Endothelial cell (in vitro differentiated cells): ENCODE results near the gene LRP6. TPM values are rescaled to one million over a fixed set of nuclear protein-coding genes. Genes with fewer than 3 reads are reported as not detected.

ENCODE experiments used
- DNase-seq: peaks from one replicate; pipeline ENCODE4 v3.0.0; 2021; ENCODE audit warnings: low spot score
- H3K27ac Mint-ChIP-seq: one replicate; pipeline ENCODE4 v1.8.0; 2021; ENCODE audit warnings: mixed read lengths, inconsistent platforms; ENCODE audit not compliant: unreplicated experiment
- H3K27me3 Mint-ChIP-seq: one replicate; pipeline ENCODE4 v1.8.0; 2021; ENCODE audit warnings: mild to moderate bottlenecking, moderate library complexity, mixed read lengths, inconsistent platforms; ENCODE audit not compliant: unreplicated experiment
- H3K36me3 Mint-ChIP-seq: one replicate; pipeline ENCODE4 v1.8.0; 2021; ENCODE audit warnings: mild to moderate bottlenecking, low read depth, mixed read lengths, inconsistent platforms; ENCODE audit not compliant: unreplicated experiment
- H3K4me1 Mint-ChIP-seq: one replicate; pipeline ENCODE4 v1.8.0; 2021; ENCODE audit warnings: mild to moderate bottlenecking, mixed read lengths, inconsistent platforms; ENCODE audit not compliant: unreplicated experiment
- H3K4me3 Mint-ChIP-seq: one replicate; pipeline ENCODE4 v1.8.0; 2021; ENCODE audit warnings: mild to moderate bottlenecking, mixed read lengths, inconsistent platforms; ENCODE audit not compliant: unreplicated experiment
- H3K9me3 Mint-ChIP-seq: one replicate; pipeline ENCODE4 v1.8.0; 2021; ENCODE audit warnings: mixed read lengths, inconsistent platforms; ENCODE audit not compliant: unreplicated experiment
- total RNA-seq: library from RNA; stranded (reverse); fragmentation: NEBNext Ultra II Directional; extraction: Animal tissue kit (Norgen Biotek cat#: 25700); gene quantifications from one replicate; pipeline ENCODE4 v1.2.1, GENCODE V29; 2021; ENCODE audit not compliant: unreplicated experiment
- TF ChIP-seq, protein P1 (sequence below): fragments of 200-600 bp; sonication (generic); IDR thresholded peaks from one replicate; pipeline ENCODE4 v1.5.0; 2021; ENCODE audit warnings: antibody characterized with exemption; ENCODE audit not compliant: unreplicated experiment

The LRP6 gene
- total RNA-seq, 1 donor from 2014 or later: 82.9 TPM

DNA sequence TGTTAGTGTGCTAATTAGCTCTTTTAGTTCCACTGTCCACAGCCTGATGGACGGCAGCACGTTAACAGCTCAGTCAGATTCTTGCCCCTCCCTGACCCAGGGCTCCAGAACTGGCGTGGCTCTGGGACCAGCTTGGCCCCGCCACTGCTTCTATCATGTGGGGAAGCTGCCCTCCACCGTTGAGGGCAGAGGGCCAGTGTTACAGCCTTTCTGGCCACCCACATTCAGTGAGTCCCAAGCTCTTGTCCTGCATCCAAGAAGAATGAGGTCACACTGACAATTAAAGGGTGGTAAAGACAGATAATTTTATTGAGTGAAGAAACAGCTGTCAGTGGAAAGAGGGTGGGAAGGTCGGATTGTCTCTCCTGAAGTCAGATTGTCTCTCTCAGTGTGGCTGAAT, 159.2 kb downstream of the LRP6 start:
- Mint-ChIP-seq H3K36me3 (peaks cover 31% of the 10 kb centered on the region), H3K4me1 (no peaks in the 10 kb centered on the region), H3K9me3 (peaks cover 6% of the 10 kb centered on the region), H3K4me3 (no peak overlapping the region), H3K27me3 (peaks cover 4% of the 10 kb centered on the region), H3K27ac (no peak overlapping the region)
- no peak for DNase-seq
- TF ChIP-seq, protein P1, sequence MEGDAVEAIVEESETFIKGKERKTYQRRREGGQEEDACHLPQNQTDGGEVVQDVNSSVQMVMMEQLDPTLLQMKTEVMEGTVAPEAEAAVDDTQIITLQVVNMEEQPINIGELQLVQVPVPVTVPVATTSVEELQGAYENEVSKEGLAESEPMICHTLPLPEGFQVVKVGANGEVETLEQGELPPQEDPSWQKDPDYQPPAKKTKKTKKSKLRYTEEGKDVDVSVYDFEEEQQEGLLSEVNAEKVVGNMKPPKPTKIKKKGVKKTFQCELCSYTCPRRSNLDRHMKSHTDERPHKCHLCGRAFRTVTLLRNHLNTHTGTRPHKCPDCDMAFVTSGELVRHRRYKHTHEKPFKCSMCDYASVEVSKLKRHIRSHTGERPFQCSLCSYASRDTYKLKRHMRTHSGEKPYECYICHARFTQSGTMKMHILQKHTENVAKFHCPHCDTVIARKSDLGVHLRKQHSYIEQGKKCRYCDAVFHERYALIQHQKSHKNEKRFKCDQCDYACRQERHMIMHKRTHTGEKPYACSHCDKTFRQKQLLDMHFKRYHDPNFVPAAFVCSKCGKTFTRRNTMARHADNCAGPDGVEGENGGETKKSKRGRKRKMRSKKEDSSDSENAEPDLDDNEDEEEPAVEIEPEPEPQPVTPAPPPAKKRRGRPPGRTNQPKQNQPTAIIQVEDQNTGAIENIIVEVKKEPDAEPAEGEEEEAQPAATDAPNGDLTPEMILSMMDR: no peak

DNA sequence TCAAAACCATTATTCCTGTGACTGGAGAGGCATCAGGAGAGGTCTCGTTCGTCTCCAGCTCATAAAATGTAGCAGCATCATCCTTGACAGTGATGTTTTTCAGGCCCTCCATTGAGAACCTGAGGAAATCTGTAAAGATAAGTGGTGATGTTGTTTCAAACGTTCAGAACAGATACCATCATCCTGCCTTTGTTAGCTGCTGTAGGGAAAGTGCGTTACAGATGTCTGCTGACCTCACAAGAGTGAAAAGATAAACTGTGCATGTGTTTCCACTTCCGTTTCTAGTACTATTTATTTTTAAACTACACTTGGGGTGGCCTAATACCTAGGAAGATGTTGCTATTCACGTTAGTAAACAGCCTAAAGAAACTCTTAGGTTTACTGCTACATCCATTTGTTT, 167.7 kb downstream of the LRP6 start:
- peak overlapping the region; percentile 67 for H3K27ac Mint-ChIP-seq
- H3K27me3 Mint-ChIP-seq: no peaks in the 10 kb centered on the region
- H3K36me3 Mint-ChIP-seq: peaks cover 11% of the 10 kb centered on the region
- H3K9me3 Mint-ChIP-seq: no peaks in the 10 kb centered on the region
- TF ChIP-seq, protein P1: no peak
- H3K4me1 Mint-ChIP-seq: peaks cover 46% of the 10 kb centered on the region
- no peak overlapping the region for H3K4me3 Mint-ChIP-seq
- no peak for DNase-seq

- no peaks in the 10 kb centered on the region for H3K27me3 Mint-ChIP-seq
- TF ChIP-seq, protein P1: no peak
- H3K4me3 Mint-ChIP-seq: peak overlapping the region; percentile 10
- no peaks in the 10 kb centered on the region for H3K9me3 Mint-ChIP-seq
- H3K4me1 Mint-ChIP-seq: peaks cover 46% of the 10 kb centered on the region
- peaks cover 11% of the 10 kb centered on the region for H3K36me3 Mint-ChIP-seq
- no peak for DNase-seq
- peak overlapping the region; percentile 67 for H3K27ac Mint-ChIP-seq
Measured at GRCh38 chr12:12098691-12099015, 168.2 kb downstream of the LRP6 start.

GRCh38 chr12:12097891-12098690, 168.8 kb downstream of the LRP6 start:
- Mint-ChIP-seq H3K4me3 (no peak overlapping the region), H3K36me3 (peaks cover 11% of the 10 kb centered on the region), H3K27ac (peak overlapping the region; percentile 67), H3K4me1 (peaks cover 46% of the 10 kb centered on the region), H3K27me3 (no peaks in the 10 kb centered on the region), H3K9me3 (no peaks in the 10 kb centered on the region)
- TF ChIP-seq, protein P1: no peak
- DNase-seq: no peak

DNA sequence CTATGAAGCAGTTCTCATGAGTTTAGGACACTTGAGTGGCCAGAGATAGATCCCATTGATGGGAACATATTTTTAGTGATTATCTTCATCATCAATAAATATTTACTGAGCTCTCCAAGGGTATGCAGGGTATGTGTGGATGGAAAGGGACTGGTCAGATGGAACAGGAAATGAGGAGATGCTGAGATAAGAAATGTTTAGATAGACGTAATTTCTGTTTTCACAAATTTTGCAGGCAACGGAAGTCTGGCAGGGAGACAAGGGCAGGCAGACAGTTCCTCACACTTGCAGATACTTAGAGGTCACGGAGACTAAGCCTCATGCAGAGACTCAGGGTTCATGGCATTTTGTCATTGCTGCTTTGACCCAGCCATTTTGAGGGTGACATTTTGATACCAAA, 171.8 kb downstream of the LRP6 start:
- Mint-ChIP-seq H3K36me3 (peaks cover 6% of the 10 kb centered on the region), H3K27me3 (peaks cover 5% of the 10 kb centered on the region), H3K4me3 (peak overlapping the region; percentile 37), H3K4me1 (peaks cover 44% of the 10 kb centered on the region), H3K27ac (no peak overlapping the region), H3K9me3 (no peaks in the 10 kb centered on the region)
- DNase-seq: no peak
- TF ChIP-seq, protein P1: no peak
